ENCODE measurements around the gene DCBLD2.
A peak's percentile ranks its signal among the peaks of the same experiment; 100 is the strongest.

Gene DCBLD2

GRCh38 chr3:98763076-98763475 is 138.4 kb downstream of the DCBLD2 start, which contains the start of gene ST3GAL6:
ST3GAL6 (plus strand) TSS chr3:98763340; CDS start chr3:98768441, 5,101 bp downstream.
- no peaks in the 10 kb centered on the region for H3K36me3 ChIP-seq (replicated peaks; ENCODE audit: low read depth, low read length)
- H3K27me3 ChIP-seq (ENCODE audit: low read depth, low read length) = no peaks in the 10 kb centered on the region
- peak within 1 kb of the TSS; percentile 55 for H3K4me3 ChIP-seq (ENCODE audit: low read length)

GRCh38 chr3:98761643-98762229 is 139.8 kb downstream of the DCBLD2 start:
- no peak overlapping the region for H3K9ac ChIP-seq (ENCODE audit: low read length)
- TF ChIP-seq CTCF (IDR thresholded peaks at IDR 0.05; ENCODE audit: low read depth, low read length) (no peak), EZH2phosphoT487 (IDR thresholded peaks at IDR 0.05; ENCODE audit: low read depth) (no peak)
- no peak overlapping the region for H3K4me3 ChIP-seq (ENCODE audit: low read length)
- no peaks in the 10 kb centered on the region for H3K27me3 ChIP-seq (ENCODE audit: low read depth, low read length)
- H2AFZ ChIP-seq (ENCODE audit: low read depth, low read length) = no peak overlapping the region
- no peaks in the 10 kb centered on the region for H4K20me1 ChIP-seq (ENCODE audit: insufficient read depth, low read length)
- H3K4me1 ChIP-seq (ENCODE audit: low read length) = peaks cover 65% of the 10 kb centered on the region
- peak overlapping the region; percentile 37 for H3K4me2 ChIP-seq (ENCODE audit: low read length)
- no peaks in the 10 kb centered on the region for H3K79me2 ChIP-seq (ENCODE audit: low read length)
- no peaks in the 10 kb centered on the region for H3K36me3 ChIP-seq (replicated peaks; ENCODE audit: low read depth, low read length)
- H3K27ac ChIP-seq (ENCODE audit: low read length) = peak overlapping the region; percentile 46
- H3K9me3 ChIP-seq (ENCODE audit: insufficient read depth, low read length) = no peaks in the 10 kb centered on the region

More at GRCh38 chr3:98763076-98763475, 138.4 kb downstream of the DCBLD2 start, which contains the start of gene ST3GAL6:
- H3K9ac ChIP-seq (ENCODE audit: low read length) = peak within 1 kb of the TSS; percentile 38; the same call in 1 of the 2 replicates
- no peaks in the 10 kb centered on the region for H4K20me1 ChIP-seq (ENCODE audit: insufficient read depth, low read length)
- H3K79me2 ChIP-seq (ENCODE audit: low read length) = no peaks in the 10 kb centered on the region
- H3K4me1 ChIP-seq (ENCODE audit: low read length) = peaks cover 69% of the 10 kb centered on the region
- H3K4me2 ChIP-seq (ENCODE audit: low read length) = peak within 1 kb of the TSS; percentile 76
- H3K9me3 ChIP-seq (ENCODE audit: insufficient read depth, low read length) = no peaks in the 10 kb centered on the region
- H2AFZ ChIP-seq (ENCODE audit: low read depth, low read length) = peak within 1 kb of the TSS; percentile 81
- TF ChIP-seq CTCF (IDR thresholded peaks at IDR 0.05; ENCODE audit: low read depth, low read length) = no peak
- TF ChIP-seq EZH2phosphoT487 (IDR thresholded peaks at IDR 0.05; ENCODE audit: low read depth) = no peak
- H3K27ac ChIP-seq (ENCODE audit: low read length) = peak within 1 kb of the TSS; percentile 60

- Histone ChIP-seq H3K4me3 (ENCODE audit: low read length) (no peak overlapping the region), H2AFZ (ENCODE audit: low read depth, low read length) (no peak overlapping the region), H3K27me3 (ENCODE audit: low read depth, low read length) (no peaks in the 10 kb centered on the region), H3K9ac (ENCODE audit: low read length) (no peak overlapping the region), H3K9me3 (ENCODE audit: insufficient read depth, low read length) (no peaks in the 10 kb centered on the region), H3K4me2 (ENCODE audit: low read length) (no peak overlapping the region), H3K4me1 (ENCODE audit: low read length) (peaks cover 50% of the 10 kb centered on the region), H4K20me1 (ENCODE audit: insufficient read depth, low read length) (no peaks in the 10 kb centered on the region), H3K36me3 (replicated peaks; ENCODE audit: low read depth, low read length) (no peaks in the 10 kb centered on the region), H3K79me2 (ENCODE audit: low read length) (no peaks in the 10 kb centered on the region), H3K27ac (ENCODE audit: low read length) (no peak overlapping the region)
- no peak for TF ChIP-seq EZH2phosphoT487 (IDR thresholded peaks at IDR 0.05; ENCODE audit: low read depth)
- no peak for TF ChIP-seq CTCF (IDR thresholded peaks at IDR 0.05; ENCODE audit: low read depth, low read length)
Measured at GRCh38 chr3:98759629-98760028, 141.9 kb downstream of the DCBLD2 start.

GRCh38 chr3:98755601-98756000 is 145.9 kb downstream of the DCBLD2 start:
- Histone ChIP-seq H3K4me1 (ENCODE audit: low read length) (peaks cover 10% of the 10 kb centered on the region), H3K9me3 (ENCODE audit: insufficient read depth, low read length) (no peaks in the 10 kb centered on the region), H3K79me2 (ENCODE audit: low read length) (no peaks in the 10 kb centered on the region), H3K9ac (ENCODE audit: low read length) (no peak overlapping the region), H3K27ac (ENCODE audit: low read length) (no peak overlapping the region), H3K27me3 (ENCODE audit: low read depth, low read length) (no peaks in the 10 kb centered on the region), H4K20me1 (ENCODE audit: insufficient read depth, low read length) (no peaks in the 10 kb centered on the region), H3K4me2 (ENCODE audit: low read length) (no peak overlapping the region), H3K36me3 (replicated peaks; ENCODE audit: low read depth, low read length) (no peaks in the 10 kb centered on the region), H2AFZ (ENCODE audit: low read depth, low read length) (no peak overlapping the region), H3K4me3 (ENCODE audit: low read length) (no peak overlapping the region)
- no peak for TF ChIP-seq EZH2phosphoT487 (IDR thresholded peaks at IDR 0.05; ENCODE audit: low read depth)
- TF ChIP-seq CTCF (IDR thresholded peaks at IDR 0.05; ENCODE audit: low read depth, low read length) = no peak

Measured in OCI-LY3 (cell line).